ENCODE data around the gene DDX27.
A peak's percentile ranks its signal among the peaks of the same experiment; 100 is the strongest.

DDX27 gene

GRCh38 chr20:49268600-49269365 is 49.6 kb downstream of the DDX27 start:
- Histone ChIP-seq H3K79me2 (ENCODE audit: control insufficient read depth, insufficient read depth, low read length, unreplicated experiment) (peaks cover 96% of the 10 kb centered on the region), H2AFZ (ENCODE audit: low read length, unreplicated experiment) (no peak overlapping the region), H3K27ac (ENCODE audit: low read depth, low read length) (no peak overlapping the region), H3K36me3 (ENCODE audit: insufficient read depth, low read length) (peaks cover 57% of the 10 kb centered on the region), H3K27me3 (ENCODE audit: insufficient read depth, low read length) (no peaks in the 10 kb centered on the region), H3K4me3 (ENCODE audit: low read depth, low read length) (peak overlapping the region; percentile 69), H3K4me1 (ENCODE audit: control insufficient read depth, insufficient read depth, low read length, unreplicated experiment) (peaks cover 38% of the 10 kb centered on the region)

GRCh38 chr20:49270177-49270576 is 51.0 kb downstream of the DDX27 start:
- H2AFZ ChIP-seq (ENCODE audit: low read length, unreplicated experiment): no peak overlapping the region
- H3K4me1 ChIP-seq (ENCODE audit: control insufficient read depth, insufficient read depth, low read length, unreplicated experiment): peaks cover 39% of the 10 kb centered on the region
- H3K4me3 ChIP-seq (ENCODE audit: low read depth, low read length): peak overlapping the region; percentile 69
- peaks cover 93% of the 10 kb centered on the region for H3K79me2 ChIP-seq (ENCODE audit: control insufficient read depth, insufficient read depth, low read length, unreplicated experiment)
- no peak overlapping the region for H3K27ac ChIP-seq (ENCODE audit: low read depth, low read length)
- no peaks in the 10 kb centered on the region for H3K27me3 ChIP-seq (ENCODE audit: insufficient read depth, low read length)
- peaks cover 56% of the 10 kb centered on the region for H3K36me3 ChIP-seq (ENCODE audit: insufficient read depth, low read length)

GRCh38 chr20:49270736-49271135 is 51.5 kb downstream of the DDX27 start:
- Histone ChIP-seq H3K79me2 (ENCODE audit: control insufficient read depth, insufficient read depth, low read length, unreplicated experiment) (peaks cover 94% of the 10 kb centered on the region), H3K27me3 (ENCODE audit: insufficient read depth, low read length) (no peaks in the 10 kb centered on the region), H2AFZ (ENCODE audit: low read length, unreplicated experiment) (no peak overlapping the region), H3K4me1 (ENCODE audit: control insufficient read depth, insufficient read depth, low read length, unreplicated experiment) (peaks cover 44% of the 10 kb centered on the region), H3K4me3 (ENCODE audit: low read depth, low read length) (peak overlapping the region; percentile 69; the same call in 1 of the 2 replicates), H3K27ac (ENCODE audit: low read depth, low read length) (no peak overlapping the region), H3K36me3 (ENCODE audit: insufficient read depth, low read length) (peaks cover 61% of the 10 kb centered on the region)

GRCh38 chr20:49272654-49273053 is 53.4 kb downstream of the DDX27 start:
- H3K79me2 ChIP-seq (ENCODE audit: control insufficient read depth, insufficient read depth, low read length, unreplicated experiment): peaks cover 94% of the 10 kb centered on the region
- H2AFZ ChIP-seq (ENCODE audit: low read length, unreplicated experiment): no peak overlapping the region
- peaks cover 60% of the 10 kb centered on the region for H3K36me3 ChIP-seq (ENCODE audit: insufficient read depth, low read length)
- H3K27me3 ChIP-seq (ENCODE audit: insufficient read depth, low read length): no peaks in the 10 kb centered on the region
- no peak overlapping the region for H3K4me3 ChIP-seq (ENCODE audit: low read depth, low read length)
- H3K27ac ChIP-seq (ENCODE audit: low read depth, low read length): no peak overlapping the region
- H3K4me1 ChIP-seq (ENCODE audit: control insufficient read depth, insufficient read depth, low read length, unreplicated experiment): peaks cover 39% of the 10 kb centered on the region

GRCh38 chr20:49273696-49274277 is 54.6 kb downstream of the DDX27 start:
- H3K27me3 ChIP-seq (ENCODE audit: insufficient read depth, low read length): no peaks in the 10 kb centered on the region
- no peak overlapping the region for H2AFZ ChIP-seq (ENCODE audit: low read length, unreplicated experiment)
- peaks cover 90% of the 10 kb centered on the region for H3K79me2 ChIP-seq (ENCODE audit: control insufficient read depth, insufficient read depth, low read length, unreplicated experiment)
- H3K27ac ChIP-seq (ENCODE audit: low read depth, low read length): no peak overlapping the region
- H3K4me3 ChIP-seq (ENCODE audit: low read depth, low read length): no peak overlapping the region
- H3K4me1 ChIP-seq (ENCODE audit: control insufficient read depth, insufficient read depth, low read length, unreplicated experiment): peaks cover 34% of the 10 kb centered on the region
- H3K36me3 ChIP-seq (ENCODE audit: insufficient read depth, low read length): peaks cover 56% of the 10 kb centered on the region

GRCh38 chr20:49275216-49275615 is 56.0 kb downstream of the DDX27 start:
- peak overlapping the region; percentile 86; the same call in 1 of the 2 replicates for H3K27ac ChIP-seq (ENCODE audit: low read depth, low read length)
- peaks cover 26% of the 10 kb centered on the region for H3K4me1 ChIP-seq (ENCODE audit: control insufficient read depth, insufficient read depth, low read length, unreplicated experiment)
- H2AFZ ChIP-seq (ENCODE audit: low read length, unreplicated experiment): no peak overlapping the region
- peak overlapping the region; percentile 92 for H3K4me3 ChIP-seq (ENCODE audit: low read depth, low read length)
- peaks cover 90% of the 10 kb centered on the region for H3K79me2 ChIP-seq (ENCODE audit: control insufficient read depth, insufficient read depth, low read length, unreplicated experiment)
- H3K27me3 ChIP-seq (ENCODE audit: insufficient read depth, low read length): no peaks in the 10 kb centered on the region
- peaks cover 58% of the 10 kb centered on the region for H3K36me3 ChIP-seq (ENCODE audit: insufficient read depth, low read length)

- peaks cover 58% of the 10 kb centered on the region for H3K36me3 ChIP-seq (ENCODE audit: insufficient read depth, low read length)
- peak overlapping the region; percentile 86 for H3K27ac ChIP-seq (ENCODE audit: low read depth, low read length)
- H3K79me2 ChIP-seq (ENCODE audit: control insufficient read depth, insufficient read depth, low read length, unreplicated experiment): peaks cover 90% of the 10 kb centered on the region
Observed at GRCh38 chr20:49275636-49276035, 56.4 kb downstream of the DDX27 start.

GRCh38 chr20:49276161-49276960 is 57.1 kb downstream of the DDX27 start:
- Histone ChIP-seq H3K27me3 (ENCODE audit: insufficient read depth, low read length) (no peaks in the 10 kb centered on the region), H3K79me2 (ENCODE audit: control insufficient read depth, insufficient read depth, low read length, unreplicated experiment) (peaks cover 90% of the 10 kb centered on the region), H3K36me3 (ENCODE audit: insufficient read depth, low read length) (peaks cover 58% of the 10 kb centered on the region), H3K4me3 (ENCODE audit: low read depth, low read length) (peak overlapping the region; percentile 92), H2AFZ (ENCODE audit: low read length, unreplicated experiment) (no peak overlapping the region), H3K4me1 (ENCODE audit: control insufficient read depth, insufficient read depth, low read length, unreplicated experiment) (peaks cover 27% of the 10 kb centered on the region), H3K27ac (ENCODE audit: low read depth, low read length) (peak overlapping the region; percentile 86)

More at GRCh38 chr20:49275636-49276035, 56.4 kb downstream of the DDX27 start:
- peaks cover 25% of the 10 kb centered on the region for H3K4me1 ChIP-seq (ENCODE audit: control insufficient read depth, insufficient read depth, low read length, unreplicated experiment)
- no peak overlapping the region for H2AFZ ChIP-seq (ENCODE audit: low read length, unreplicated experiment)
- H3K27me3 ChIP-seq (ENCODE audit: insufficient read depth, low read length): no peaks in the 10 kb centered on the region
- peak overlapping the region; percentile 92 for H3K4me3 ChIP-seq (ENCODE audit: low read depth, low read length)

- Histone ChIP-seq H3K79me2 (ENCODE audit: control insufficient read depth, insufficient read depth, low read length, unreplicated experiment) (peaks cover 90% of the 10 kb centered on the region), H3K27me3 (ENCODE audit: insufficient read depth, low read length) (no peaks in the 10 kb centered on the region), H3K4me3 (ENCODE audit: low read depth, low read length) (peak overlapping the region; percentile 92), H3K36me3 (ENCODE audit: insufficient read depth, low read length) (peaks cover 59% of the 10 kb centered on the region), H3K4me1 (ENCODE audit: control insufficient read depth, insufficient read depth, low read length, unreplicated experiment) (peaks cover 29% of the 10 kb centered on the region), H2AFZ (ENCODE audit: low read length, unreplicated experiment) (no peak overlapping the region), H3K27ac (ENCODE audit: low read depth, low read length) (peak overlapping the region; percentile 86)
Observed at GRCh38 chr20:49276961-49277785, 58.0 kb downstream of the DDX27 start.

- Histone ChIP-seq H3K4me3 (ENCODE audit: low read depth, low read length) (peak overlapping the region; percentile 92), H3K79me2 (ENCODE audit: control insufficient read depth, insufficient read depth, low read length, unreplicated experiment) (peaks cover 90% of the 10 kb centered on the region), H3K27me3 (ENCODE audit: insufficient read depth, low read length) (no peaks in the 10 kb centered on the region), H3K4me1 (ENCODE audit: control insufficient read depth, insufficient read depth, low read length, unreplicated experiment) (peaks cover 34% of the 10 kb centered on the region), H3K36me3 (ENCODE audit: insufficient read depth, low read length) (peaks cover 60% of the 10 kb centered on the region), H3K27ac (ENCODE audit: low read depth, low read length) (peak overlapping the region; percentile 86), H2AFZ (ENCODE audit: low read length, unreplicated experiment) (no peak overlapping the region)
Observed at GRCh38 chr20:49277786-49278035, 58.5 kb downstream of the DDX27 start.

Data from ACC112 (cell line).